Smooth muscle cell (in vitro differentiated cells): ENCODE measurements around the gene PRKCH. TPM values are rescaled to one million over a fixed set of nuclear protein-coding genes. Genes with fewer than 3 reads are reported as not detected.

ENCODE experiments used
- DNase-seq: peaks from one replicate; lab custom pipeline; 2025; ENCODE audit not compliant: unreplicated experiment; lab: John Stamatoyannopoulos, UW
- H2AFZ ChIP-seq: fragments of 200-600 bp; sonication (generic); 2 replicates; pipeline ENCODE4 v1.6.0; 2016; ENCODE audit warnings: antibody characterized with exemption, low read depth, mild to moderate bottlenecking
- H3F3A ChIP-seq: fragments of 200-600 bp; sonication (generic); 2 replicates; pipeline ENCODE4 v1.6.0; 2017; ENCODE audit warnings: antibody characterized with exemption, low read depth
- H3K27ac ChIP-seq: fragments of 200-600 bp; sonication (generic); 2 replicates; pipeline ENCODE4 v1.5.1; 2016; ENCODE audit warnings: low read depth, mild to moderate bottlenecking
- H3K27me3 ChIP-seq: fragments of 200-600 bp; sonication (generic); 2 replicates; pipeline ENCODE4 v1.6.1; 2016; ENCODE audit warnings: low read depth, mild to moderate bottlenecking
- H3K36me3 ChIP-seq: fragments of 200-600 bp; sonication (generic); 2 replicates; pipeline ENCODE4 v1.5.1; 2016; ENCODE audit warnings: low read depth
- H3K4me1 ChIP-seq: fragments of 200-600 bp; sonication (generic); 2 replicates; pipeline ENCODE4 v1.5.1; 2016; ENCODE audit warnings: low read depth
- H3K4me2 ChIP-seq: fragments of 200-600 bp; sonication (generic); 2 replicates; pipeline ENCODE4 v1.6.0; 2016; ENCODE audit warnings: mild to moderate bottlenecking
- H3K4me3 ChIP-seq: fragments of 200-600 bp; sonication (generic); 2 replicates; pipeline ENCODE4 v1.5.1; 2016; ENCODE audit warnings: mild to moderate bottlenecking
- H3K79me2 ChIP-seq: fragments of 200-600 bp; sonication (generic); 2 replicates; pipeline ENCODE4 v1.6.0; 2016; ENCODE audit warnings: low read depth, mild to moderate bottlenecking
- H3K9ac ChIP-seq: fragments of 200-600 bp; sonication (generic); 2 replicates; pipeline ENCODE4 v1.6.0; 2016; ENCODE audit warnings: low read depth
- H3K9me3 ChIP-seq: fragments of 200-600 bp; sonication (generic); replicated peaks from 2 replicates; pipeline ENCODE4 v1.5.1; 2016; ENCODE audit warnings: low read depth
- H4K20me1 ChIP-seq: fragments of 200-600 bp; sonication (generic); 2 replicates; pipeline ENCODE4 v1.6.0; 2016; ENCODE audit warnings: low read depth
- WGBS: methylation state at CpG from one replicate; pipeline ENCODE4 v1.1.7; 2016; ENCODE audit warnings: low lambda C conversion rate; 5-methylcytosine and 5-hydroxymethylcytosine counted together
- polyA plus RNA-seq: library from polyadenylated mRNA; unstranded; fragments of >200 nt; fragmentation: Nextera tagmentation; extraction: Ambion mirVana; gene quantifications from 2 replicates; pipeline ENCODE4 v1.2.1, GENCODE V29; 2016
- total RNA-seq: library from RNA; depleted of rRNA; stranded (reverse); fragments of >200 nt; gene quantifications from 2 replicates; pipeline ENCODE4 v1.2.3, GENCODE V29; 2014
- TF ChIP-seq, protein P1 (sequence below): fragments of 200-600 bp; sonication (generic); IDR thresholded peaks from 2 replicates; pipeline ENCODE4 v1.5.1; 2017; ENCODE audit warnings: borderline replicate concordance, mild to moderate bottlenecking, antibody characterized with exemption; ENCODE audit not compliant: insufficient read depth, poor library complexity, severe bottlenecking

Gene PRKCH
- total and polyA plus RNA-seq, 2 experiments from 2014 or later = 1.5 to 7.6 TPM

DNA sequence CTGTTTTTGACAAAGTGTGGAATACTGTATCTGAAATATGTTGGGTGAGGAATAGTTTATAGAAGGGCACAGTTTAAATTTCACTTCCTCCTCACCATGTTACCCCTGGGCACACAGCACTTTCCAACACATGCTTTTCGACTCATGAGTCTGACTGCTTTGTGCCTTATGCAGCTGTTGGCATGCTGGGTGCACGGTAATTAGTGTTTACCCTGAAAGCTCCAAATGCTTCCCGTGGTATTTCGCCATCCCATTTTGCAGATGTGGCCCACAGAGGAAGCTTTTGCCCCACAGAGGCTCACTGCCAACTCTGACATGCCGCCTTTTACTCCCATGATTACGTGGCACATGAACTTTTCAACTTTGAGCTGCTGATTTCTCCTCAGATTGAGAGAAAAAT is 168.6 kb downstream of the PRKCH start:
- Histone ChIP-seq H3F3A (peaks cover 3% of the 10 kb centered on the region), H3K9me3 (no peaks in the 10 kb centered on the region), H4K20me1 (no peaks in the 10 kb centered on the region), H3K27ac (no peak overlapping the region), H3K36me3 (no peaks in the 10 kb centered on the region), H3K4me1 (peaks cover 6% of the 10 kb centered on the region), H2AFZ (no peak overlapping the region), H3K27me3 (no peaks in the 10 kb centered on the region), H3K4me2 (no peak overlapping the region), H3K9ac (no peak overlapping the region), H3K4me3 (no peak overlapping the region), H3K79me2 (no peaks in the 10 kb centered on the region)
- TF ChIP-seq, protein P1, sequence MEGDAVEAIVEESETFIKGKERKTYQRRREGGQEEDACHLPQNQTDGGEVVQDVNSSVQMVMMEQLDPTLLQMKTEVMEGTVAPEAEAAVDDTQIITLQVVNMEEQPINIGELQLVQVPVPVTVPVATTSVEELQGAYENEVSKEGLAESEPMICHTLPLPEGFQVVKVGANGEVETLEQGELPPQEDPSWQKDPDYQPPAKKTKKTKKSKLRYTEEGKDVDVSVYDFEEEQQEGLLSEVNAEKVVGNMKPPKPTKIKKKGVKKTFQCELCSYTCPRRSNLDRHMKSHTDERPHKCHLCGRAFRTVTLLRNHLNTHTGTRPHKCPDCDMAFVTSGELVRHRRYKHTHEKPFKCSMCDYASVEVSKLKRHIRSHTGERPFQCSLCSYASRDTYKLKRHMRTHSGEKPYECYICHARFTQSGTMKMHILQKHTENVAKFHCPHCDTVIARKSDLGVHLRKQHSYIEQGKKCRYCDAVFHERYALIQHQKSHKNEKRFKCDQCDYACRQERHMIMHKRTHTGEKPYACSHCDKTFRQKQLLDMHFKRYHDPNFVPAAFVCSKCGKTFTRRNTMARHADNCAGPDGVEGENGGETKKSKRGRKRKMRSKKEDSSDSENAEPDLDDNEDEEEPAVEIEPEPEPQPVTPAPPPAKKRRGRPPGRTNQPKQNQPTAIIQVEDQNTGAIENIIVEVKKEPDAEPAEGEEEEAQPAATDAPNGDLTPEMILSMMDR = no peak
- no peak for DNase-seq
- 76% methylated on average over 6 of the region's 6 CpGs for whole genome bisulfite sequencing

DNA sequence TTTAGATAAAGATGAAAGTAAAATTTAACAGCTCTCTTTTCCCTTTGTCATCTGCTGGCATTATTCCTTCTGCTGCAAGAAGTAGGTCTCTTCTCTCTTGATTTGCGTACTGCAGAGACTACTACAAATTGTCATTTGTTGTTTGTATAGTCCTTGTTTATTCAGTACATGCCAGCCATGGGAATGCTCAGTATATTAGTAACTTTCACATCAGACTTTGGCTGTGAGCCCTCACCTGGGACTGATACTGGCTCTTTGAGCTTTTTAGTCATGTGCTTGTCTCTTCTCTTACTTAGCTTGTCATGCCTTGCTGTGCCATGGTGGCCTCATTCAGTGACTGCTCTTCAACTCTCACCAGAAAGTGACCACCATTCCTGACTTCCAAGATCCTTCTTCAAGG is 169.8 kb downstream of the PRKCH start:
- 0% methylated on average over 1 of the region's 1 CpG for WGBS
- TF ChIP-seq, protein P1 = no peak
- peaks cover 6% of the 10 kb centered on the region for H3K4me1 ChIP-seq
- H3K79me2 ChIP-seq = no peaks in the 10 kb centered on the region
- H3K4me2 ChIP-seq = no peak overlapping the region
- no peaks in the 10 kb centered on the region for H3K27me3 ChIP-seq
- H2AFZ ChIP-seq = no peak overlapping the region
- H3K9ac ChIP-seq = no peak overlapping the region
- H4K20me1 ChIP-seq = no peaks in the 10 kb centered on the region
- DNase-seq = no peak
- H3K4me3 ChIP-seq = no peak overlapping the region
- H3K9me3 ChIP-seq = no peaks in the 10 kb centered on the region
- peaks cover 3% of the 10 kb centered on the region for H3F3A ChIP-seq
- no peaks in the 10 kb centered on the region for H3K36me3 ChIP-seq
- no peak overlapping the region for H3K27ac ChIP-seq

DNA sequence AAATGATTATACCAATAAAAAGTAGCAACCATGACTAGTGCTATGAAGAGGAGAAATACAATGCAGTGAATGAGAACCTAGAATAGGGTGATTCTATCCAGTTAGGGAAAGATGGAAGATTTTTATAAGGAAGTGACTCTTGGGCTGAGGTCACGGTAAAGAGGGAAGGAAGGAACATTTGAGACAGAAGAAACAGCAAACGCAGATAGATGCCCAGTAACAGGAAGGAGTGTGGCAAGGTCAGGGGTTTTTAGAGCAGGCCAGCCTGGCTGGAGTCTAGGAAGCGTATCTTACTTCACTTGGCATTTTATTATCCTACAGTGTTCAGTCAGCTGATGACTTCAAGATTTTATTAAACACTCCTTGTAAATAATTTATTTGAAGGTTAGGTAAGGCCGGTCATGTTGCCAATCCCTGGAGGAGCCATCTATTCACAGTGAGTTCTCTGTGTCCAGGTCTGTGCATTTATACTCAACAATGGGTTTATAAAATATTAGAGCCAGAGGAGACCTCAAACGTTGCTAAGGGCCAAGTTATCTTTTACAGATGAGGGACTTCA is 170.6 kb downstream of the PRKCH start:
- H3K27me3 ChIP-seq = no peaks in the 10 kb centered on the region
- WGBS = 97% methylated on average over 5 of the region's 5 CpGs
- peaks cover 3% of the 10 kb centered on the region for H3F3A ChIP-seq
- no peak for DNase-seq
- H3K4me3 ChIP-seq = no peak overlapping the region
- no peaks in the 10 kb centered on the region for H4K20me1 ChIP-seq
- H3K4me2 ChIP-seq = no peak overlapping the region
- no peak overlapping the region for H3K9ac ChIP-seq
- no peaks in the 10 kb centered on the region for H3K9me3 ChIP-seq
- no peak overlapping the region for H3K27ac ChIP-seq
- H3K4me1 ChIP-seq = peaks cover 6% of the 10 kb centered on the region
- TF ChIP-seq, protein P1 = no peak
- no peaks in the 10 kb centered on the region for H3K36me3 ChIP-seq
- H3K79me2 ChIP-seq = no peaks in the 10 kb centered on the region
- no peak overlapping the region for H2AFZ ChIP-seq

DNA sequence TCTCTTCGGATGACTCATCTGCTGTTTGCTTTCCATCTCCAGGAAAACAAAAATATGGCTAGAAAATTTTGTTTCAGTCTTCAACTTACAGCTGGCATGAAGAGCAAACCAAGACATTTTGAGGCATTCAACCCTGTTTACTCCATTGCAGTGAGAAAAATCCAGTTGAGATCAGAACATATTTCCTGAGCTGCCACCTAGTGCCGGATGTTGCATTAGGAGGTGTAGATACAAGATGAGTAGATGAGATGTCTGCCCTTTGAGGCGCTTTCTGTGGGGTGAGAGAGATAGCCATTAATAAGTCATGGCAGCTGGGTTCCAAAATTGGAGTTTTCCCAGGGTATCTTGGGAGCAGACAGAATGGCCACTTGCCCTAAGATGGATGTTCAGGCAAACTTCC is 171.1 kb downstream of the PRKCH start:
- peak overlapping the region; percentile 24 for H2AFZ ChIP-seq
- H3K36me3 ChIP-seq = no peaks in the 10 kb centered on the region
- TF ChIP-seq, protein P1 = no peak
- no peak for DNase-seq
- peak overlapping the region; percentile 29 for H3K27ac ChIP-seq
- no peak overlapping the region for H3K9ac ChIP-seq
- 93% methylated on average over 3 of the region's 3 CpGs for WGBS
- no peaks in the 10 kb centered on the region for H3K79me2 ChIP-seq
- no peaks in the 10 kb centered on the region for H4K20me1 ChIP-seq
- H3K4me2 ChIP-seq = no peak overlapping the region
- H3K4me3 ChIP-seq = no peak overlapping the region
- H3K9me3 ChIP-seq = no peaks in the 10 kb centered on the region
- peaks cover 6% of the 10 kb centered on the region for H3K4me1 ChIP-seq
- H3F3A ChIP-seq = peaks cover 3% of the 10 kb centered on the region
- H3K27me3 ChIP-seq = no peaks in the 10 kb centered on the region
